ENCODE measurements around the gene PPP6R2.

Gene PPP6R2

GRCh38 chr22:50445071-50445879, 102.1 kb downstream of the PPP6R2 start:
- peak; percentile 25 for DNase-seq (ENCODE audit: low read depth)

- no peak for DNase-seq (ENCODE audit: low read depth)
Measured at GRCh38 chr22:50445880-50446707, 103.0 kb downstream of the PPP6R2 start.

GRCh38 chr22:50446708-50447575, 103.8 kb downstream of the PPP6R2 start:
- no peak for DNase-seq (ENCODE audit: low read depth)

- DNase-seq (ENCODE audit: low read depth) = no peak
Measured at GRCh38 chr22:50447576-50448551, 104.7 kb downstream of the PPP6R2 start.

- no peak for DNase-seq (ENCODE audit: low read depth)
Measured at GRCh38 chr22:50452649-50453048, 109.5 kb downstream of the PPP6R2 start.

- DNase-seq (ENCODE audit: low read depth) = no peak
Measured at GRCh38 chr22:50454556-50455075, 111.5 kb downstream of the PPP6R2 start.

GRCh38 chr22:50455201-50455600, 112.1 kb downstream of the PPP6R2 start:
- no peak for DNase-seq (ENCODE audit: low read depth)

- no peak for DNase-seq (ENCODE audit: low read depth)
Measured at GRCh38 chr22:50456026-50456425, 112.9 kb downstream of the PPP6R2 start.

- DNase-seq (ENCODE audit: low read depth) = no peak
Measured at GRCh38 chr22:50456466-50457234, 113.5 kb downstream of the PPP6R2 start.

GRCh38 chr22:50459016-50459415, 115.9 kb downstream of the PPP6R2 start:
- no peak for DNase-seq (ENCODE audit: low read depth)

GRCh38 chr22:50459496-50460140, 116.5 kb downstream of the PPP6R2 start:
- no peak for DNase-seq (ENCODE audit: low read depth)

GRCh38 chr22:50460938-50461337, 117.8 kb downstream of the PPP6R2 start:
- no peak for DNase-seq (ENCODE audit: low read depth)

GRCh38 chr22:50461536-50461935, 118.4 kb downstream of the PPP6R2 start:
- DNase-seq (ENCODE audit: low read depth) = no peak

GRCh38 chr22:50461979-50462540, 118.9 kb downstream of the PPP6R2 start:
- no peak for DNase-seq (ENCODE audit: low read depth)

GRCh38 chr22:50463188-50463900, 120.2 kb downstream of the PPP6R2 start:
- no peak for DNase-seq (ENCODE audit: low read depth)

- no peak for DNase-seq (ENCODE audit: low read depth)
Measured at GRCh38 chr22:50464451-50464850, 121.3 kb downstream of the PPP6R2 start.

GRCh38 chr22:50465066-50465930, 122.2 kb downstream of the PPP6R2 start:
- DNase-seq (ENCODE audit: low read depth) = no peak
